Liver (tissue), 9 donors: ENCODE data around the gene LRRFIP1. TPM values are rescaled to one million over a fixed set of nuclear protein-coding genes. Genes with fewer than 3 reads are reported as not detected.

ENCODE experiments used
- DNase-seq: peaks from one replicate; pipeline ENCODE4 v3.0.0-alpha.2; 2017; ENCODE audit warnings: low spot score
- H3K27ac ChIP-seq, 2 donors: one replicate each; pipeline ENCODE4 v1.7.0; 2013; ENCODE audit warnings: inconsistent platforms in 2 of 2, low read length in 2 of 2, control low read depth in 1 of 2, low read depth in 1 of 2, mild to moderate bottlenecking in 1 of 2
- H3K27me3 ChIP-seq, 4 donors: one replicate each; pipeline versions ENCODE4 v1.6.1 to v1.7.0; 2013; ENCODE audit warnings: low read length in 3 of 4, inconsistent platforms in 1 of 4, mild to moderate bottlenecking in 1 of 4, moderate library complexity in 1 of 4; ENCODE audit not compliant: control insufficient read depth in 4 of 4, insufficient read depth in 4 of 4
- H3K36me3 ChIP-seq, 4 donors: one replicate each; pipeline versions ENCODE4 v1.6.1 to v1.7.0; 2013; ENCODE audit warnings: low read length in 3 of 4, mild to moderate bottlenecking in 3 of 4, low read depth in 1 of 4, moderate library complexity in 1 of 4; ENCODE audit not compliant: control insufficient read depth in 4 of 4, insufficient read depth in 3 of 4
- H3K4me1 ChIP-seq, 4 donors: one replicate each; pipeline versions ENCODE4 v1.6.1 to v1.7.0; 2013; ENCODE audit warnings: low read length in 3 of 4, mild to moderate bottlenecking in 3 of 4, moderate library complexity in 1 of 4; ENCODE audit not compliant: control insufficient read depth in 4 of 4, insufficient read depth in 4 of 4
- H3K4me3 ChIP-seq, 3 donors: one replicate each; pipeline versions ENCODE4 v1.6.1 to v1.7.0; 2013; ENCODE audit warnings: low read length in 3 of 3, control low read depth in 1 of 3, low read depth in 1 of 3, mild to moderate bottlenecking in 1 of 3
- H3K9ac ChIP-seq, 2 donors: one replicate each; pipeline ENCODE4 v1.7.0; 2013; ENCODE audit warnings: low read length in 2 of 2, mild to moderate bottlenecking in 2 of 2, moderate library complexity in 2 of 2, control low read depth in 1 of 2, low read depth in 1 of 2
- H3K9me3 ChIP-seq, 4 donors: one replicate each; pipeline versions ENCODE4 v1.6.1 to v1.7.0; 2013; ENCODE audit warnings: low read length in 3 of 4; ENCODE audit not compliant: control insufficient read depth in 4 of 4
- CTCF ChIP-seq: fragments of 150-350 bp; IDR thresholded peaks from 2 replicates; pipeline ENCODE4 v1.5.1; 2017; ENCODE audit warnings: improper control_type of control experiment, low read depth, low read length; ENCODE audit not compliant: missing input control
- EGR1 ChIP-seq, 2 donors: IDR thresholded peaks; 2 replicates each; pipeline ENCODE4 v1.6.1; 2016 to 2018; ENCODE audit warnings: antibody characterized with exemption in 2 of 2, low read depth in 2 of 2
- FOXA2 ChIP-seq: IDR thresholded peaks from 2 replicates; pipeline ENCODE4 v1.6.1; 2016; ENCODE audit warnings: antibody characterized with exemption
- HNF4A ChIP-seq, 2 donors: conservative IDR thresholded peaks; 2 replicates each; pipeline ENCODE4 v1.6.1; 2016; ENCODE audit warnings: antibody characterized with exemption in 2 of 2, mild to moderate bottlenecking in 2 of 2
- HNF4G ChIP-seq: IDR thresholded peaks from 2 replicates; pipeline ENCODE4 v1.6.1; 2016; ENCODE audit warnings: antibody characterized with exemption
- NR2F2 ChIP-seq: IDR thresholded peaks from 2 replicates; pipeline ENCODE4 v1.6.1; 2016; ENCODE audit warnings: antibody characterized with exemption
- REST ChIP-seq: IDR thresholded peaks from 2 replicates; pipeline ENCODE4 v1.6.1; 2016; ENCODE audit warnings: antibody characterized with exemption, mild to moderate bottlenecking
- SP1 ChIP-seq: IDR thresholded peaks from 2 replicates; pipeline ENCODE4 v1.6.1; 2018; ENCODE audit warnings: antibody characterized with exemption, mild to moderate bottlenecking
- ZBTB33 ChIP-seq: IDR thresholded peaks from 2 replicates; pipeline ENCODE4 v1.6.1; 2016; ENCODE audit warnings: antibody characterized with exemption
- WGBS: extraction: QIAGEN DNeasy Blood & Tissue Kit; methylation state at CpG from one replicate; pipeline ENCODE4 v1.1.7; 2013; 5-methylcytosine and 5-hydroxymethylcytosine counted together
- polyA plus RNA-seq, 2 donors: library from polyadenylated mRNA; stranded (reverse) in 1 of 2; unstranded in 1 of 2; fragments of 200-250 nt in 1 of 2; fragments of >200 nt in 1 of 2; fragmentation: Nextera tagmentation in 1 of 2; extraction: Ambion mirVana in 1 of 2; gene quantifications; one replicate each; pipeline versions ENCODE4 v1.2.1 to v1.2.3, GENCODE V29; 2013 to 2015
- total RNA-seq, 2 donors: library from RNA; depleted of rRNA; stranded (reverse); fragments of >200 nt; gene quantifications; one replicate each; pipeline ENCODE4 v1.2.3, GENCODE V29; 2014
- donor health status: healthy.
- donor health status: healthy.
- donor health status: healthy.
- donor health status: healthy.
- donor health status: healthy.

Gene LRRFIP1
- total and polyA plus RNA-seq, 4 donors: 13.3 to 56.1 (median 39.1) TPM

GRCh38 chr2:237644381-237644703, 17.0 kb downstream of the LRRFIP1 start:
- H3K9ac ChIP-seq: no peak overlapping the region

GRCh38 chr2:237645261-237645660, 17.9 kb downstream of the LRRFIP1 start:
- no peak for DNase-seq
- no peak overlapping the region for H3K9ac ChIP-seq
- no peaks in the 10 kb centered on the region for H3K27me3 ChIP-seq
- H3K36me3 ChIP-seq: peaks cover 0 to 6% (median 0%) of the 10 kb centered on the region in 4 donors
- H3K27ac ChIP-seq: no peak overlapping the region
- H3K4me1 ChIP-seq: peaks cover 0 to 3% (median 0%) of the 10 kb centered on the region in 4 donors
- WGBS: 93% methylated on average over 8 of the region's 8 CpGs
- TF ChIP-seq REST (no peak), FOXA2 (no peak), NR2F2 (no peak), HNF4G (no peak), EGR1 (IDR thresholded peaks at IDR 0.05; ENCODE audit: low read depth in 2 of 2) (no peak), CTCF (no peak), ZBTB33 (no peak), SP1 (no peak), HNF4A (conservative IDR thresholded peaks at IDR 0.05) (no peak)
- H3K9me3 ChIP-seq: no peaks in the 10 kb centered on the region
- H3K4me3 ChIP-seq: no peak overlapping the region

More at GRCh38 chr2:237644381-237644703, 17.0 kb downstream of the LRRFIP1 start:
- no peak for TF ChIP-seq HNF4G
- peaks cover 0 to 3% (median 0%) of the 10 kb centered on the region in 4 donors for H3K4me1 ChIP-seq
- no peaks in the 10 kb centered on the region for H3K27me3 ChIP-seq
- peaks cover 0 to 6% (median 0%) of the 10 kb centered on the region in 4 donors for H3K36me3 ChIP-seq
- no peak overlapping the region for H3K27ac ChIP-seq
- H3K4me3 ChIP-seq: no peak overlapping the region
- no peak for DNase-seq
- H3K9me3 ChIP-seq: no peaks in the 10 kb centered on the region
- 96% methylated on average over 5 of the region's 5 CpGs for WGBS
